Ectodermal cell (in vitro differentiated cells): ENCODE data around the gene ZNF236.

Experiments used
- H3K27ac ChIP-seq: 2 replicates; pipeline ENCODE4 v1.7.0; 2013; ENCODE audit warnings: mild to moderate bottlenecking, low read depth, low read length; ENCODE audit not compliant: insufficient read depth, poor library complexity, severe bottlenecking
- H3K27me3 ChIP-seq: 2 replicates; pipeline ENCODE4 v1.7.0; 2013; ENCODE audit warnings: mild to moderate bottlenecking, low read length; ENCODE audit not compliant: insufficient read depth, control insufficient read depth, poor library complexity, severe bottlenecking
- H3K36me3 ChIP-seq: one replicate; pipeline ENCODE4 v1.7.0; 2013; ENCODE audit warnings: low read length; ENCODE audit not compliant: control insufficient read depth, insufficient read depth
- H3K4me1 ChIP-seq: one replicate; pipeline ENCODE4 v1.7.0; 2013; ENCODE audit warnings: low read length; ENCODE audit not compliant: control insufficient read depth, insufficient read depth
- H3K4me3 ChIP-seq: 2 replicates; pipeline ENCODE4 v1.7.0; 2013; ENCODE audit warnings: low read depth, low read length, control low read depth; ENCODE audit not compliant: insufficient read depth
- H3K9me3 ChIP-seq: 2 replicates; pipeline ENCODE4 v1.7.0; 2013; ENCODE audit warnings: mild to moderate bottlenecking, low read length, moderate library complexity; ENCODE audit not compliant: control insufficient read depth
- WGBS, 2 experiments: methylation state at CpG; one replicate each; pipeline ENCODE4 v1.1.7; 2013; ENCODE audit warnings: missing lambda C conversion rate in 2 of 2; 5-methylcytosine and 5-hydroxymethylcytosine counted together

Gene ZNF236

GRCh38 chr18:76835380-76835779 is 13.0 kb downstream of the ZNF236 start:
- Histone ChIP-seq H3K27me3 (no peaks in the 10 kb centered on the region), H3K27ac (no peak overlapping the region), H3K9me3 (no peaks in the 10 kb centered on the region), H3K4me1 (no peaks in the 10 kb centered on the region), H3K4me3 (no peak overlapping the region), H3K36me3 (no peaks in the 10 kb centered on the region)

GRCh38 chr18:76837071-76837470 is 14.7 kb downstream of the ZNF236 start:
- Histone ChIP-seq H3K36me3 (no peaks in the 10 kb centered on the region), H3K27ac (no peak overlapping the region), H3K9me3 (no peaks in the 10 kb centered on the region), H3K27me3 (no peaks in the 10 kb centered on the region), H3K4me3 (no peak overlapping the region), H3K4me1 (no peaks in the 10 kb centered on the region)
- 93 to 100% methylated on average over 4 to 5 of the region's 6 CpGs for WGBS, 2 experiments

GRCh38 chr18:76838182-76838581 is 15.8 kb downstream of the ZNF236 start:
- Histone ChIP-seq H3K27ac (no peak overlapping the region), H3K4me3 (no peak overlapping the region), H3K36me3 (no peaks in the 10 kb centered on the region), H3K4me1 (no peaks in the 10 kb centered on the region), H3K9me3 (no peaks in the 10 kb centered on the region), H3K27me3 (no peaks in the 10 kb centered on the region)
- WGBS, 2 experiments = 89 to 91% methylated on average over 3 of the region's 3 CpGs

- Histone ChIP-seq H3K9me3 (no peaks in the 10 kb centered on the region), H3K4me3 (no peak overlapping the region), H3K27me3 (no peaks in the 10 kb centered on the region), H3K4me1 (no peaks in the 10 kb centered on the region), H3K27ac (no peak overlapping the region), H3K36me3 (no peaks in the 10 kb centered on the region)
- 84 to 94% methylated on average over 4 of the region's 4 CpGs for WGBS, 2 experiments
These were observed 16.9 kb downstream of the ZNF236 start for GRCh38 chr18:76839086-76839794.

- WGBS, 2 experiments = 89 to 93% methylated on average over 6 of the region's 6 CpGs
- Histone ChIP-seq H3K27me3 (no peaks in the 10 kb centered on the region), H3K27ac (no peak overlapping the region)
These were observed 20.6 kb downstream of the ZNF236 start for GRCh38 chr18:76842837-76843530.

GRCh38 chr18:76844144-76844543 is 21.8 kb downstream of the ZNF236 start:
- Histone ChIP-seq H3K27ac (no peak overlapping the region), H3K4me3 (no peak overlapping the region), H3K4me1 (no peaks in the 10 kb centered on the region), H3K36me3 (no peaks in the 10 kb centered on the region), H3K27me3 (no peaks in the 10 kb centered on the region), H3K9me3 (no peaks in the 10 kb centered on the region)
- WGBS, 2 experiments = 78 to 81% methylated on average over 3 of the region's 4 CpGs

More at GRCh38 chr18:76842837-76843530, 20.6 kb downstream of the ZNF236 start:
- Histone ChIP-seq H3K36me3 (no peaks in the 10 kb centered on the region), H3K4me1 (no peaks in the 10 kb centered on the region), H3K4me3 (no peak overlapping the region), H3K9me3 (no peaks in the 10 kb centered on the region)

GRCh38 chr18:76844742-76845477 is 22.6 kb downstream of the ZNF236 start:
- H3K9me3 ChIP-seq = no peaks in the 10 kb centered on the region
- H3K27me3 ChIP-seq = no peaks in the 10 kb centered on the region
- no peak overlapping the region for H3K27ac ChIP-seq
- no peak overlapping the region for H3K4me3 ChIP-seq
- WGBS, 2 experiments = 93 to 98% methylated on average over 3 to 4 of the region's 4 CpGs
- H3K36me3 ChIP-seq = no peaks in the 10 kb centered on the region
- H3K4me1 ChIP-seq = no peaks in the 10 kb centered on the region

- 93 to 95% methylated on average over 5 of the region's 5 CpGs for WGBS, 2 experiments
- Histone ChIP-seq H3K4me1 (no peaks in the 10 kb centered on the region), H3K27me3 (no peaks in the 10 kb centered on the region), H3K36me3 (no peaks in the 10 kb centered on the region), H3K9me3 (no peaks in the 10 kb centered on the region), H3K27ac (no peak overlapping the region), H3K4me3 (no peak overlapping the region)
These were observed 23.9 kb downstream of the ZNF236 start for GRCh38 chr18:76846217-76846616.

GRCh38 chr18:76847916-76848315 is 25.6 kb downstream of the ZNF236 start:
- peaks cover 5% of the 10 kb centered on the region for H3K36me3 ChIP-seq
- H3K27ac ChIP-seq = no peak overlapping the region
- H3K27me3 ChIP-seq = no peaks in the 10 kb centered on the region
- no peak overlapping the region for H3K4me3 ChIP-seq
- H3K4me1 ChIP-seq = no peaks in the 10 kb centered on the region
- WGBS, 2 experiments = 59 to 62% methylated on average over 2 of the region's 2 CpGs
- H3K9me3 ChIP-seq = no peaks in the 10 kb centered on the region

- H3K9me3 ChIP-seq = no peaks in the 10 kb centered on the region
These were observed 27.8 kb downstream of the ZNF236 start for GRCh38 chr18:76850112-76850511.

More at GRCh38 chr18:76850112-76850511, 27.8 kb downstream of the ZNF236 start:
- Histone ChIP-seq H3K36me3 (peaks cover 5% of the 10 kb centered on the region), H3K27ac (no peak overlapping the region), H3K4me3 (no peak overlapping the region), H3K4me1 (no peaks in the 10 kb centered on the region), H3K27me3 (no peaks in the 10 kb centered on the region)
- WGBS, 2 experiments = 83% methylated on average over 1 of the region's 1 CpG; no CpG with 5 or more reads in 1 of the 2 experiments
